ENCODE results near the gene WDR5.

The WDR5 gene

DNA sequence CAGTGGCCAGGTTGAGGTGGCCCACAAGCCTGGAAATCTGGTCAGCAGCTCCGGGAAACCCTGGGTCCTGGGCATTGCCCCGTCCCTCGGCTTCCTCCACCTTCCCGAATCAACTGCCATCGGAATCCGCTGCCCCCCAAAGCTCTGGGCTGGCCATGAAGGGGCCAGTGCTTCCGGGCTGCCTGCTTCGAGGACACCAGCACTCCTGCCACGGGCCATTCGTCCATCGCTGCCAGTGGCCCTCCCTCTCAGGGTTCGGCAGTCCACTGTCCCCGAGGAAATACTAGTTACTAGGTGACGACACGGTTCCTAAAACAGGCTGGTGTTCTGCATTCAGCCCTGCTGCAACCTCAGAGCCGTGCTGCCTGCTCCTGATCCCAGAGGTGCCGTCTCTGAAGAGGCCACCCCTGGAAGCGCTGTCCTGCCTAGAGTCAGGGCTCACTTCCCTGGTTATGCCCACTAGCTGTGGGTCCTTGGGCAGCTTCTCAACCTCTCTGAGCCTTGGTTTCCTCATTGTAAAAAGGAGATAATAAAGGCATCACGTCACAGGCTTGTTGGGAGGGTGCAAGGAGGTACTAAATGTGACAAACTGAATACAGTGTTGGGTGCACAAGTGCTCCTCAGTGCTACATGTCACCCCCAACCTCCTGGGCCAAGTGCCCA is 3.5 kb upstream of the WDR5 start:
- no peak for DNase-seq

DNA sequence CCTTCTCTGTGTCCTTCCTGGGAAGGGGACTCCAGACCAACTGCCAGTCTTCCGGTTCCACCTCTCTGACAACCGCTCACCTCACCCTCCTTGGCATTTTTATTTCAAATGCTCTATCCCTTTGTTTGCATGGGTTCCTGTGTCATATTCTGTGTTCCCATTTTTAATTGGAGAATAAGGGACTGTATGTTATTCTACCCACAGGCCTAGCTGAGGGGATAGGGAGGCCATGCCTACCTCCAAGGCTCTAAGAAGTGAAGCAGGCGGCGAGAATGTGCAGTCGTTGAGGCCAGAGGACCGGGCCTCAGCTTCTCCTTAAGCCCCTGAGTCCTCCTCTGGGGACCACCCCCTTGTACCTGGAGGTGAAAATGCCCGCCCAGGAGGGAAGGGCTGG is 936 bp upstream of the WDR5 start:
- no peak for DNase-seq

DNA sequence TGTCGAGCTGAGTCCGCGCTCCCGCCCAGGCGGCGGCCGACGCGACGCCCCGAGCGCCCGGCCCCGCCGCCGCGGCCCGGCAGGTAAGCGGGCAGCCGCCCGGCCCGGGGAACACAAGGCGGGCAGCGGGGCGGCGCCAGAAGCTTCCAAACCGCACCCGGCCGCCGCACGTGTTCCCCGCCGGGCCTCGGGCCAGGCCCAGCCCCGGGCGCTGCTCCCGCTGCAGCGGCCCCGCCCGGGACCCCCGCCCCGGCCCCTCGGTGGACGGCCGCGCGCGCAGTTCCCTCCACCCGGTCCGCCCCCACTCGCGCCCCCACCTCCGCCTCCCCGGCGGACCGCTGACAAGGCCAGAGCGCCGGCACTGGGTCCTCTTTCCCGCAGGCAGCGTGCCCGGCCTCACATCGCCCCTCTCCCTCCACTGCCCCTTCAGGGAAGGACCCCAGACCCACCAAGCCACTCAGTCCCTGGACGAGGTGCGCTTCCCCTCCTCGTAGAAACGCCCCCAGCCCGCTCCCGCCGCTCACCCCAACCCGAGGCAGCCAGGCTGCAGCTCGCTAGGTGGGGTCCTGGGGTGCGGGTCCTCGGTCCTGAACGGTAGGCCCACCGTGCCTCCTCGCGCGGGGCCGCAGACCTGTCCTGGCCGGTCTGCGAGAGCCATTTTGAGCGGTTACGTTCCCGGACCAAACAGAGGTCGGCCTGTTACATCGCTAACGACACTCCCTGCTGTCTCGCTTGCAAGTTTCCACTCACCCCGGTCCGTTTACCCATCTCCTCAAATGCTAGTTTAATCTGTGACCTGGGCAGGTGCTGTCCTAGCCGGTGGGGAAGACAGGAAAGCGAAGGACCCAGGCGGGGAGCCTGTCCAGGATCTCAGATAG is 475 bp downstream of the WDR5 start:
- DNase-seq, result peak; percentile 9

DNA sequence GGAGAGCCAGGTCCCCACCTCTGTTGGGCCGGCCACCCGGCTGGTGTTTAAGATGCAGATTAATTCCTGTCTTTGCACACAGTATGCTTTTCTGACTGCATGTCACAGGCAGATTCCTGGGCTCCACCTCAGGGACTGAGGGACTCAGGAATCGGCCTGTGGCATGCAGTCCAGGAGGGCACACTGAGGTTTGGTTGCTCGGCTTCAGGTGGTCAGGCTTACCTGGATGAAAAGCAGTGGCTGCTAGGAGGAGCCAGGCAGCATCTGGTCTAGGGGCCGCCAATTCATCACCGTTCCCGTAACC is 1.1 kb downstream of the WDR5 start:
- DNase-seq, result no peak

DNA sequence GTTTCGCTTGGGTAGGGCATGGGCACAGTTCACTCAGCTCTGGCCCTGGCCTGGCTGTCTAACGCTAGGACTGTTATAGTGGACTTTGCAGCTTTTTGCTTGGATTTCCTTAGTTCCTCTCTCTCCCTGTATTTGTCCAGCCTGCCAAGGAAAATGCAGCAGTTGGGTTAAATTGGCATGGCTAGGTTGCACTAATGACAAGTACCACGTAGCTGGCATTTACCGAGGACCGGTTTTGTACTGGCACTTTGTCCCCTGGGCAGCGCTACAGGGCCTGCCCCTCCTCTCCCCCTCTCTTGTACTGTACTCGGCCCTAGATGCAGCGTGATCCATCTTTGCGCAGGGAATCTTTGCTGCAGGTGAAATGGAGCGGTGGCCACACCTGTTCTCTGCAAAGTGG is 2.4 kb downstream of the WDR5 start:
- no peak for DNase-seq

DNA sequence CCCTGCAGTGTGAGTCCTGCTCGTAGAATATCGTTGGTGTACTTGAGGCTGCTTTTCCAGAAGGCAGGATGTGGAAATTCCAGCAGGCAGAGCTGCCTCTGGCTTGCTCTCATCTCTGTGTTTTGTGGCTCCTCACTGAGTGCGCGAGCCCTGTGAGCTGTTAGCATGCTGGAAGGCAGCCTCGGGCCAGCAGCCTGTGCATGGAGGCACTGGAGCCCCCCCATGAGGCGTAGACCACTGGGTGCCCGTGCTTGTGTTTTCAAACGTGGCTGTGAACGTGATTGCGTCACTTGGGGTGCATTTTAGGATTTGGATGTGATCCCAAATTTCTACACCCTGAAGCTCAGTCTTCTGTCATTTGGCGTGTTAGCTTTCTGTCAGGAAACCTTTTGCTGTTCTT is 3.2 kb downstream of the WDR5 start:
- DNase-seq, result no peak

DNA sequence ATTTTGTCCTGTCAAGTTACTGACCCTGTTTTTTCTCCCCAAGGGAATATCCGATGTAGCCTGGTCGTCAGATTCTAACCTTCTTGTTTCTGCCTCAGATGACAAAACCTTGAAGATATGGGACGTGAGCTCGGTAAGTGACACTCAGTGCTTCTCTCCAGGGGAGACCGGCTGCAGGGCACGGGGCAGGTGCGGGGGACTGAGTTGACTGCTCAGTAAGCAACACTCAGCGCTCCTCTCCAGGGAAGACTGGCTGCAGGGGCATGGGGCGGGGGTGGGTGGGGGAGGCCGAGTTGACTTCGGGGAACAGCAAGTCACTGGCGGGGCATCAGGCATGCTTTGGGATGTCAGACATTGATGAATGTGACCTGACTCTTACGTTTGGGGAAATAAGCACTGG is 6.0 kb downstream of the WDR5 start:
- DNase-seq, result no peak

DNA sequence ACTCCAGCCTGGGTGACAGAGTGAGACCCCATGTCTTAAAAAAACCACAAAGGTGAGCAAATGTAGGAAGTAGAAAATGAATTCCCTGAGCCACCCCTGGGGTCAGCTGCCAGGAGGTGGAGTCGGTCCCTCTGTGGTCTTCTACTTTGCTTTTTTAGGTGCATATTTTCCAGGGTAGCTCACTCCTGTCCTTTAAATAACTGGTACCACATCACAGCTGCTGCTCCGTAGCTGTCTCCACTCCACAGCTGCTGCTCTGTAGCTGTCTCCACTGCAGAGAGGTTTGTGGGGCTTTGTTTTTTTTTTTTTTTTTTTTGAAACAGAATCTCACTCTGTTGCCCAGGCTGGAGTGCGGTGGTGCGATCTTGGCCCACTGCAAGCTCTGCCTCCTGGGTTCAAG is 8.9 kb downstream of the WDR5 start:
- DNase-seq, result no peak

DNA sequence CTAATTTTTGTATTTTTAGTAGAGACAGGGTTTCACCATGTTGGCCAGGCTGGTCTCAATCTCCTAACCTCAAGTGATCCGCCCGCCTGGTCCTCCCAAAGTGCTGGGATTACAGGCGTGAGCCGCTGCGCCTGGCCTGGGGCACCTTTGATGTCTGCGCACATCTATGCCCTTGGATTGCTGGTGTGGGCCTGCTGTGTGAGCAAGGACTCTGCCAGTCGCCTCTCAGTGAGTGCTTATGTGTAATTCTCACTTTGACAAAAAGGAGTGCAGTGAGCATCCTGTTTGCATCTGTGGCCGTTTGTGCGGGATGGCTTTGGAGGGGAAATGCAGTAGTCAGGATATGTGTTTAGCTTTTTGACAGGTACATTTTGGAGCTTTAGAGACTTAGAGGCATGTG is 9.4 kb downstream of the WDR5 start:
- DNase-seq, result no peak

DNA sequence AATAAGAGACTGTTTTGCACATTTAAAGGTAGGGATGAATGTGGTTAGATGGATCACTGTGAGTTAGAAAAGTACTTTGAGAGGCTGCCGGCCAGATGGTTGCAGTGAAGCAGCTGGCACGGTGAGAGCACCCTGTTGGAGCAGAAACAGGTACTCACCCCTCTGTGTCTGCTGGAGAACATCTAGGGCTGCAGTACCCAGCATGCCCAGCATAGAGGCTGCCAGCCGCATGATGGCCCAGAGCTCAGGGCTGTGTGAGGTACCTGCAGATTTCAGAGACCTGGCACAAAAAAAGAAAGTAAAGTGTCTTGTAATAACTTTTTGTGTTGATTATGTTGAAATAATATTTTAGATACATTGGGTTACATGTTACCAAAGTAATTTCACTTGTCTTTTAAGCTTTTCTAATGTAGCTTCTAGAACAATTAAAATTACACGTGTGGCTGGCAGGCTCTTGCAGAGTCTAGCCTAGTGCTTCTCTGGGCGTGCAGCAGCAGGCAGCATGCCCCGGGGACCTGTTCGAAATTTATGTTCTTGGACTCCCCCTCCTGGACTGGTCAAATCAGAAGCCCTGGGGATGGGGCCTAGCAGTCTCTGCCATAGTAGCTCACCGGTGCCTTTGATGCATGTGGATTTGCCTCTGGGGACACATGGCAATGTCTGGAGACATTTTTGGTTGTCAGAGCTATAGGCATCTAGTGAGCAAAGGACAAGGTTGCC is 11.1 kb downstream of the WDR5 start:
- DNase-seq, result no peak

DNA sequence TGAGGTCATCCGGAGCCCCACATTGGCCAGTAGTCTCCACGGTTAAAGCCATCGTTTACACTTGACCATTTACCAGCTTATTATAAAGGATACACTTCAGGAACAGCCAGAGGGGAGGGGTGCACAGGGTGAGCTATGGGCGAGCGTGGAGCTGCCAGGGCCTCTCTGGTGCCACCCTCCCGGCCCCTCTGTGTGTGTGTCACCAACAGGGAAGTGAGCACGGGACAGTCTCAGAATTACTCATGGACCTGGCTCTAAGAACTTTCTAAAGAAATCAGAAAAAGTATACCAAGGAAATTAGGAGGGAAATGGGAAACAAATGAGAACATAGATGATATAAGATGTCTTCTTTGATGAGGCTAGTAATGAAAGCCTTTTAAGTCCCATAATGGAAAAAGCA is 13.5 kb downstream of the WDR5 start:
- no peak for DNase-seq

DNA sequence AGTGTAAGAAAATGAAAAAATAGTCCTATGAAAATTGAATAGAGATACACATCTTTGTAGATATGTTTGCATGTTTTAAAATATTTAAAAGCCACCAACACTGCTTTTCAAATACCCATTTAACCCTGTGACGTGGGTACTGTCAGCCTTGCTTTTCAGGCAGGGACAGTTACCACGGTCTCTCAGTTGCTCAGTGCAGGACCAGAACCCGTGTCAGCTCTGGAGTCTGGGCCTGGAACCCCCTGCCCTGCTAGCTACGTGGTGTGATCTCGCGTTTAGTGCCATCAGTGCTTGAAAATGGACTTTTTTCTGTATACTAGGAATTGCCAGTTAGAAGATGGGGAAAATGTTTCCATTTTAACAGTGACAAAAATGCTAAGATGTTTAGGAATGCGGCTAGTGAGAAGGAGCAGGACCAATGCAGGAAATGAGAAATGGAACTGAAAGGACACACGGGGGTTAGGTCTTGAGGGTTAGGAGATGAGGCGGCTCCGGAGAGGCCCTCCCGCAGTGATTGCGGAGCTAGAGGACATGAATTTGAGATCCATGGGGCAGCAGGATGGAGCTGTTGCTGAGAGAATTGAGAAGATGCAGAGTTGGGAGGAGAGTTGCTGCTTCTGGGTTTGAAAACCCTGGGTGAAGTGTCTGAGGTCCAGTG is 14.8 kb downstream of the WDR5 start:
- DNase-seq, result no peak

DNA sequence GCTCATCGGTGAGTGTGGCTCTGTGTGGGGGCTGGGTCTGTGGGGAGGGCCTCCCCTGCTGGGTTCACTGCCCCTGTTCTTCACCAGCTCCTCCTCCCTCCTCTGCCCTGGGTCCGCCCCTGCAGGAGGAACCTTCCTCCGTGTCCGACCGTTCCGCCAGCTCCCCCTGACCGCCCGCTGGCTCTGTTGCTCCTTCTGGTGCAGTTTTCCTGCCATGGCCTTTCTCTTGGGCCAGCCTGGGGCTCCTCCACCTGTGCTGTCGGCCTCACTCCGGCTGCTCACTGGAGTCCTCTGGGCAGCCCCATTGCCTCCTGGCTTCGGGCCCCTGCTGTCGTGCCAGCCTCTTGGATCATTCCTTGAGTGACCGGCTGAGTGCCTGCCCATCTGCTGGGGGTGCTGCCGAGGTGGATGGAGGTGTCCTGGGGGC is 16.2 kb downstream of the WDR5 start:
- no peak for DNase-seq

DNA sequence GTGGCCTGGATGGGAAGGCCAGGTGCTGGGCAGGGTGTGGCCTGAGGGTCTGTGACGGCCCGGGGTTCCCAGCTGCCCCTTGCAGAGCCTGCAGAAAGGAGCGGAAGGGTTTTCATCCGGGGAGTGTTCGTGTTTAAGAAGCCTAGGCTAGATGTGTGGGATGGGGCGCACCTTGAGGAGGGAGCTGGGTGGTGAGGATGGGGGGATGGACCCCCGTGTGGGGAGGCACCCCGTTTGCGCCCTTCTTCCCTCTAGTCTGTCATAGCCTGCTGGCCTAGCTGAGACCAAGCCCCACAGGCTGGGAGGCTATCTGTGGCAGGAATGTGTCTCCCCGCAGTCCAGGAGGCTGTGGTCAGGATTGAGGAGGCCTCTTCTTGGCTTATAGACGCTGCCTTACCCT is 16.6 kb downstream of the WDR5 start:
- no peak for DNase-seq

DNA sequence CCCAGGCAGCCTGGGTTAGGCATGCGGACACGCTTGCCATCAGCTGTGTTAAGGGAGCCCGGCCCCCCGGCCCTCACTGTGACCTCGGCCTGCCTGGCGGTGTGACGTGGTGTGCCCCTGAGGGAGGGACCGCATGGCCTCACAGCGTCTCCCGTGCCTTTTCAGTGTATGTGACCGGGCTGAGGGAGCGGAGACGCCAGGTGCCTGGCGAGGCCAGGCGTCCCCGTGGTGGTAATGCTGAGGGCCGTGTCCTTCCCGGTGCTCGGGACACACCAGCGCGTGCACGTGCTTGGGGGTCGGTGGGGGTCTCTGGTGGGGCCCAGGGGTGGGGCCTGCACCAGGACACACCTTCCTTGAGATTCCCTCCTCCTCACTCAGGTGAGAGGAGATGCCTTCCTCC is 17.6 kb downstream of the WDR5 start:
- DNase-seq, result no peak

DNA sequence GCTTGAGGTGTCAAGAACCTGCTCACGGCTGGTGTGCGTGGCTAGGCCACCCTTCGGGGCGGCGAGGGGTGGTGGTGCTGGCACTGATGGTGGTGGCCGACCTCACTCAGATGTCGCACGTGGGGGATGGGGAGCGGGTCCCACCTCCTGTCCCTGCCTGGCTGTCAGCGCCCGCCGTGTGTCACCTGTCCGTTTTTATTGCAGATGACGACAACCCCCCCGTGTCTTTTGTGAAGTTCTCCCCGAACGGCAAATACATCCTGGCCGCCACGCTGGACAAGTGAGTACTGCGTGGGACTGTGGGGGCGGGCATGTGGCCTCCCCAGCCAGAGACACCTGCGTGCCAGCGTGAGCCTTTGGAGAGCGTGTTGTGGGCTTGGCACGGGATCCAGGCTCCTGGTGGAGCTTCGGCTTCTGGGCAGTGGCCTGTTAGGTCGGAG is 18.4 kb downstream of the WDR5 start:
- no peak for DNase-seq

DNA sequence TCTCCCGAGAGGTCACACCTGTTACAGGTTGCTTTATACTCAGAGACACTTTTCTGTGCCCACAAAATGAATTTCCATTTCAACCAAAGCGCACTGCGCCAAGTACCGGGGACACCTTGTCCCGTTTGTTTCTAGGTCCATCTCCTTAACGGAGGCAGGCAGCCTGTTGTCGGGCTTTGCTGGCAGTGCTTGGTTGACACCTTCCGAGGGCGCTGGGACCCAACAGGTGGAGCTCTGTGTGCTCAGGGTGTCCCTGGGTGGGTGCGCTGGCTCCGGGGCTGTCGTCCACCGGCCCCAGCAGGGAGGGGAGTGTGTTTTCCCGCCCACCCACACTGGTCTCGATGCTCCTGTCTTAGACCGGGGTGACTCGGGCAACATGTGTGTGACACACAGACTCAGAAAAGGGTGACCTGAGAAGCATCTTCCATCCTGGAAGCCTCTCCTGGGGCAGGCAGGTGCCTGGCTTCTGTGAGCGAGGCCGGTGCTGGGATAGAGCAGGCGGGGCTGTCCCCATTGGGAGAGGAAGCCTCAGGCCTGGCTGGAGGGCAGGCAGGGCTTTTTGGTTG is 20.0 kb downstream of the WDR5 start:
- no peak for DNase-seq

DNA sequence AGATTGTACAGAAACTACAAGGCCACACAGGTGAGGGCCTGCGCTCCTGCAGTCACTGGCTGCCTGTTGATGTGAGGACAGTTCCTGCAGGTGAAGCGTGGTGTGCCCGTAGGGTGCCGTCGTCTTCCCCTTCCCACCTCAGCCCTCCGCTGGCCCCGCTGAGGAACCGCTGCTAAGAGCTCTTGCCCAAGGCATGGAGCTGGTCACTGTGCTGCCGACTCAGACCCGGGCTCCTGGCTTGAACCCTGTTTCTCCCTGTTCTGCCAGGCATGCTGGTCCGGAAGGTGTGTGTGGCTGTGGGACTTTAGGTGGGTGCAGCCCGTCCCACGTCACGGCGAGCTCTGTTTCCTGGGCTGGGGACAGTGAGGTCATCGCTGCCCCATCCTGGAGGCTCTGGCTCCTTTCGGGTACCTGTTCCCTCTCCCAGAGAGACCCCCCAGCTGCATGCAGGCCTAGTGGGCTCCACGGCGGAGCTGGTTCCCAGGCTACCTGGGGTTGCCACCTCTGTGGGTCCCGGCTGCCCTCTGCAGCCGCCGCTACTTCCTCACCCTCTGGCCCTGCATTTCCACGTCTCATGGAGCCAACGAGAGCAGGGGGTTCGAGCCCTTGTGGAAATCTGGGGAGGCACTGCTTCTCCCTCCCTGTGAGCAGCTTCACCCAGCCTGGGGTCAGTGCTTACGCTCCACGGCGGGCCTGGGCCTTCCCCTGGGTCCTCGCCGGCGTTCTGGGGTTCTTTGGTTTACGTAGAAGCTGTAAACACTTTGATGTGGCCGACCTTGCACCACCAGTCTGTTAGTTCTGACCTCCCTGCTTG is 20.9 kb downstream of the WDR5 start:
- no peak for DNase-seq

DNA sequence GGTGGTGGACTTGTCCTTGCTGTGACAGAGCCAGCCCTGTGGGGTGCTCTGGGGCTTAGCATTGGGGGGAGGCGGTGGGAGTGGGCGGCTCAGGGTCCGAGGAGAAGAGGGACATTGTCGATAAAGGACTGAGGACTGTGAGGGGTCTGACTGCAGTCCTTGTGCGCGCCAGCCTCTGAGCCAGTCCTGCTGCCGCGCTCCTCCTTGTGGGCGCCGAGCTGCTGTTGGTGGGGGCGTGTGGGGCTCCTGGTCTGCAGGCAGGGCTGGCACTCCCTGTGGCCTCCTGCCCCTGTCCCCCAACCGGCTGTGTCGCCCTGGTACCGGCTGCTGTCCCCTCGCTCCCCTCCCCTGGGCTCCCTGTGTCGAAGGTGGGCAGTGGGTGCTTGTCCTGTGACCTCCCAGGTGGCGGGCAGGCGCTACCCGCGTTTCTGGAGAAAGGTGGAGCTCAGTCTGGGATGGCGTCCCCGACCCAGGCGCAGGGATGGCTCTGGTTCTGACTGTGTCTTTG is 21.6 kb downstream of the WDR5 start:
- DNase-seq, result no peak

DNA sequence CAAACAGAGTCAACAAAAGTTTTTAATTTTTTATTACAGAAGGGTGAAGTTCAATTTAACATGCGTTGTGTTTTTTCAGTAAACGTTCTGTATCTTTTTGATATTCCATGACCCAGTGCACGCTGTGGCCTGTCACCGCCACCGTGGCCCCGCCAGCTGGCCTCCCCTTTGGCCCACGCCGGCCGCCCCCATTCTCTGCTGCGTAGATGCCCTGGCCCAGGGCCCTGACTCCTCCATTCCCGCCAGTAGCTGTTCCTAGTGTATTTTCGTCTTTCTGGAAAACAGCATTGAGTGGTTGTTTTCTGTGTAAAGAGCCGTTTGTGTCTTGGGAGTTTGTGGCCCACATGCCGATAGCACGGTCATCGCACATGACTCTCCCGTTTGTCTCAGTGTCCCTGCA is 22.4 kb downstream of the WDR5 start:
- no peak for DNase-seq

DNA sequence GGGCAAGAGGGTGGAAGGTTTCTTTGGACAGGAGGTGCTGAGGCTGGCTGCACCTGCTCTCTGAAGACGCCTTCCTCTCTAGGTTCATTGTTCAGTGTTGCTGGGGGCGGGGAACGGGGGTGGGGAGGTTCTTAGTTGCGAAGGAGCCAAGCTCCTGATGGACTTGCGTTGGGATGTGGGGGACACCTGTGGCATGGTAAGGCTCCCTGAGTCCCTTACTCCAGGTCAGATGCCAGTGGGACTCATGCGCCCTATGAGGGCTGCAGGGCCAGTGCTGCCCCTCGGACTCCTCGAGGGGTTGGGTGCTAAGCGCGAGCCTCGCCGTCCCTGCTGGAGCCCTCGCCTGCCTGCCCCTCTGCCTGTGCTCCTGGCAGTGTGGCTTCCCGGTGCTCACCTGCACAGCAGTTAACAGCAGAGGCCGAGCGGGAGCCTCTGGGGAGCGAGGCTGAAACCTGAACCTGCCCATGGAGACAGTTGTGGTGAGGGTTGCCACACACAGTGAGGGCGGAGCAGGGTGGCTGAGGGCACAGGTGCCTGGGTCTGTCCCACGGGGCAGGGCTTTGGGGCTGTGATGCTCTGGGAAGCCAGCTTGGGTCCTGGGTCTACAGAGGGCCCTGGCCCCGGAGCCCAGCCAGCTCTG is 23.0 kb downstream of the WDR5 start:
- DNase-seq, result no peak
